Karpas-422 (cell line): Measurements from ENCODE around the gene PCSK1N. TPM values are rescaled to one million over a fixed set of nuclear protein-coding genes. Genes with fewer than 3 reads are reported as not detected.

ENCODE experiments used
- DNase-seq: peaks from one replicate; pipeline ENCODE4 v3.0.0-alpha.2; 2015
- H2AFZ ChIP-seq: fragments of 200-600 bp; sonication (generic); 2 replicates; pipeline ENCODE4 v1.6.1; 2014; ENCODE audit warnings: antibody characterized with exemption, low read length, mixed read lengths
- H3K27ac ChIP-seq: fragments of 200-600 bp; sonication (generic); 2 replicates; pipeline ENCODE4 v1.5.1; 2014; ENCODE audit warnings: mild to moderate bottlenecking, low read length, moderate library complexity
- H3K27me3 ChIP-seq: fragments of 200-600 bp; sonication (generic); 2 replicates; pipeline ENCODE4 v1.6.1; 2014; ENCODE audit warnings: low read length, mixed read lengths
- H3K36me3 ChIP-seq: fragments of 200-600 bp; sonication (generic); 2 replicates; pipeline ENCODE4 v1.6.1; 2014; ENCODE audit warnings: low read length, mixed read lengths; ENCODE audit not compliant: insufficient read depth
- H3K4me1 ChIP-seq: fragments of 200-600 bp; sonication (generic); 2 replicates; pipeline ENCODE4 v1.6.1; 2014; ENCODE audit warnings: mild to moderate bottlenecking, low read length, mixed read lengths
- H3K4me2 ChIP-seq: fragments of 200-600 bp; sonication (generic); 2 replicates; pipeline ENCODE4 v1.6.1; 2014; ENCODE audit warnings: low read length, low read depth, mild to moderate bottlenecking; ENCODE audit not compliant: poor library complexity, severe bottlenecking
- H3K4me3 ChIP-seq: fragments of 200-600 bp; sonication (generic); 2 replicates; pipeline ENCODE4 v1.5.1; 2014; ENCODE audit warnings: mild to moderate bottlenecking, antibody characterized with exemption, low read length, mixed read lengths
- H3K79me2 ChIP-seq: fragments of 200-600 bp; sonication (generic); 2 replicates; pipeline ENCODE4 v1.6.1; 2014; ENCODE audit warnings: mild to moderate bottlenecking, low read length, mixed read lengths
- H3K9ac ChIP-seq: fragments of 200-600 bp; sonication (generic); 2 replicates; pipeline ENCODE4 v1.6.0; 2014; ENCODE audit warnings: low read length
- H3K9me2 ChIP-seq: fragments of 200-600 bp; sonication (generic), shearing (Covaris generic); replicated peaks from 2 replicates; pipeline ENCODE4 v1.6.0; 2014; ENCODE audit warnings: mild to moderate bottlenecking, low read length, moderate library complexity; ENCODE audit not compliant: insufficient read depth
- H3K9me3 ChIP-seq: fragments of 300-700, 200-600 bp; sonication (generic); 2 replicates; pipeline ENCODE4 v1.6.1; 2014; ENCODE audit warnings: low read length, mixed read lengths
- H4K20me1 ChIP-seq: fragments of 200-600 bp; sonication (generic); 2 replicates; pipeline ENCODE4 v1.6.1; 2014; ENCODE audit warnings: mild to moderate bottlenecking, antibody characterized with exemption, low read length, low read depth; ENCODE audit not compliant: insufficient read depth
- total RNA-seq: library from RNA; depleted of rRNA; stranded (reverse); fragments of >200 nt; shearing (Covaris generic); gene quantifications from 2 replicates; pipeline ENCODE4 v1.2.3, GENCODE V29; 2014; ENCODE audit warnings: low replicate concordance

The PCSK1N gene
- total RNA-seq, 1 experiment from 2014 or later, result not detected

- no peaks in the 10 kb centered on the region for H3K9me3 ChIP-seq
- peaks cover 13% of the 10 kb centered on the region for H3K4me1 ChIP-seq
- no peaks in the 10 kb centered on the region for H3K27me3 ChIP-seq
- H3K9ac ChIP-seq, result no peak overlapping the region
- DNase-seq, result no peak
- H2AFZ ChIP-seq, result peak overlapping the region; percentile 36; the same call in 1 of the 2 replicates
- H3K4me2 ChIP-seq, result peak overlapping the region; percentile 23
- no peak overlapping the region for H3K27ac ChIP-seq
- no peaks in the 10 kb centered on the region for H4K20me1 ChIP-seq
- H3K36me3 ChIP-seq, result no peaks in the 10 kb centered on the region
- H3K4me3 ChIP-seq, result no peak overlapping the region
- H3K79me2 ChIP-seq, result no peaks in the 10 kb centered on the region
- H3K9me2 ChIP-seq, result no peaks in the 10 kb centered on the region
Measured at GRCh38 chrX:48852857-48853256, 17.4 kb upstream of the PCSK1N start.

GRCh38 chrX:48848847-48849246 lies 13.4 kb upstream of the PCSK1N start:
- no peaks in the 10 kb centered on the region for H3K9me2 ChIP-seq
- no peaks in the 10 kb centered on the region for H3K36me3 ChIP-seq
- H3K27me3 ChIP-seq, result no peaks in the 10 kb centered on the region

DNA sequence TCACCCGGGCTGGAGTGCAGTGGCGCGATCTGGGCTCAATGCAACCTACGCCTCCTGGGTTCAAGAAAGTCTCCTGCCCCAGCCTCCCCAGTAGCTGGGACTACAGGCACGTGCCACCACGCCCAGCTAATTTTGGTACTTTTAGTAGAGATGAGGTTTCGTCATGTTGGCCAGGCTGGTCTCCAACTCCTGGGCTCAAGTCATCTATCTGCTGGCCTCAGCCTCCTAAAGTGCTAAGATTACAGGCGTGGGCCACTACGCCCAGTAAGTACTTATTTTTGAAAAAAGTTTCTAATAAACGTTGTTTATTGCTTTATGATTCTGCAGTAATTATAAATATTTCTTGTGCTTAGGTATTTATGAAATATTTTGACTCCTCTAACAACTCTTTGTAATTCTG lies 4.3 kb upstream of the PCSK1N start:
- H3K9me3 ChIP-seq, result no peaks in the 10 kb centered on the region
- no peak overlapping the region for H3K27ac ChIP-seq
- no peak overlapping the region for H3K4me3 ChIP-seq
- H3K4me1 ChIP-seq, result no peaks in the 10 kb centered on the region
- H3K4me2 ChIP-seq, result no peak overlapping the region
- no peak for DNase-seq
- no peaks in the 10 kb centered on the region for H3K36me3 ChIP-seq
- no peaks in the 10 kb centered on the region for H3K79me2 ChIP-seq
- H3K9me2 ChIP-seq, result no peaks in the 10 kb centered on the region
- no peak overlapping the region for H3K9ac ChIP-seq
- no peaks in the 10 kb centered on the region for H3K27me3 ChIP-seq
- no peaks in the 10 kb centered on the region for H4K20me1 ChIP-seq
- no peak overlapping the region for H2AFZ ChIP-seq

More at GRCh38 chrX:48848847-48849246, 13.4 kb upstream of the PCSK1N start:
- H3K4me1 ChIP-seq, result peaks cover 13% of the 10 kb centered on the region
- H2AFZ ChIP-seq, result no peak overlapping the region
- H3K27ac ChIP-seq, result no peak overlapping the region
- no peaks in the 10 kb centered on the region for H3K9me3 ChIP-seq
- H3K9ac ChIP-seq, result no peak overlapping the region
- H3K79me2 ChIP-seq, result no peaks in the 10 kb centered on the region
- DNase-seq, result no peak
- H4K20me1 ChIP-seq, result no peaks in the 10 kb centered on the region
- no peak overlapping the region for H3K4me2 ChIP-seq
- no peak overlapping the region for H3K4me3 ChIP-seq

DNA sequence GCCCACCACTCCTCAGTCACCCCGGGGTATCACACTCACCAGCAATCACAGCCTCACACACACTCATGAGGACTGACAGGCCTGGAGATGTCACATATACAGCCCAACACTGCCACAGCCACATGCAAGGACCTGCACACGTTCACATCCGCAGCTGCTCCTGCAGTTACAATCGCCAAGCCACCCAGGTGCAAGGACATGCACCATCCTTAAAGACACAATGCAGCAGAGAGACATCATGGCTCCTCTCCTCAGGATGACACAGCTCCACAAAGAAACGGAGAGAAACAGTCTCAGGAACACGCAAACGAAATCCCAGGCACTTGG lies 1.1 kb downstream of the PCSK1N start:
- Histone ChIP-seq H2AFZ (no peak overlapping the region), H3K9me2 (no peaks in the 10 kb centered on the region), H3K36me3 (no peaks in the 10 kb centered on the region), H3K27me3 (no peaks in the 10 kb centered on the region), H3K27ac (no peak overlapping the region), H3K4me2 (no peak overlapping the region), H3K9me3 (no peaks in the 10 kb centered on the region), H3K4me1 (no peaks in the 10 kb centered on the region), H4K20me1 (no peaks in the 10 kb centered on the region), H3K9ac (no peak overlapping the region), H3K79me2 (no peaks in the 10 kb centered on the region), H3K4me3 (no peak overlapping the region)
- DNase-seq, result no peak

GRCh38 chrX:48833542-48834138 lies 1.8 kb downstream of the PCSK1N start:
- Histone ChIP-seq H3K27me3 (no peaks in the 10 kb centered on the region), H3K36me3 (no peaks in the 10 kb centered on the region), H2AFZ (no peak overlapping the region), H3K4me3 (no peak overlapping the region), H3K9ac (no peak overlapping the region), H3K9me3 (no peaks in the 10 kb centered on the region), H3K4me2 (no peak overlapping the region), H3K4me1 (no peaks in the 10 kb centered on the region), H3K79me2 (no peaks in the 10 kb centered on the region), H4K20me1 (no peaks in the 10 kb centered on the region), H3K27ac (no peak overlapping the region), H3K9me2 (no peaks in the 10 kb centered on the region)
- DNase-seq, result no peak

- H3K27ac ChIP-seq, result no peak overlapping the region
- no peaks in the 10 kb centered on the region for H3K79me2 ChIP-seq
- H3K9me3 ChIP-seq, result no peaks in the 10 kb centered on the region
- no peak overlapping the region for H2AFZ ChIP-seq
- no peaks in the 10 kb centered on the region for H3K36me3 ChIP-seq
- no peak overlapping the region for H3K4me2 ChIP-seq
- no peaks in the 10 kb centered on the region for H4K20me1 ChIP-seq
- H3K4me1 ChIP-seq, result no peaks in the 10 kb centered on the region
- no peak overlapping the region for H3K9ac ChIP-seq
- H3K4me3 ChIP-seq, result no peak overlapping the region
- DNase-seq, result no peak
- H3K27me3 ChIP-seq, result no peaks in the 10 kb centered on the region
- H3K9me2 ChIP-seq, result no peaks in the 10 kb centered on the region
Measured at GRCh38 chrX:48831909-48832291, 3.5 kb downstream of the PCSK1N start.

DNA sequence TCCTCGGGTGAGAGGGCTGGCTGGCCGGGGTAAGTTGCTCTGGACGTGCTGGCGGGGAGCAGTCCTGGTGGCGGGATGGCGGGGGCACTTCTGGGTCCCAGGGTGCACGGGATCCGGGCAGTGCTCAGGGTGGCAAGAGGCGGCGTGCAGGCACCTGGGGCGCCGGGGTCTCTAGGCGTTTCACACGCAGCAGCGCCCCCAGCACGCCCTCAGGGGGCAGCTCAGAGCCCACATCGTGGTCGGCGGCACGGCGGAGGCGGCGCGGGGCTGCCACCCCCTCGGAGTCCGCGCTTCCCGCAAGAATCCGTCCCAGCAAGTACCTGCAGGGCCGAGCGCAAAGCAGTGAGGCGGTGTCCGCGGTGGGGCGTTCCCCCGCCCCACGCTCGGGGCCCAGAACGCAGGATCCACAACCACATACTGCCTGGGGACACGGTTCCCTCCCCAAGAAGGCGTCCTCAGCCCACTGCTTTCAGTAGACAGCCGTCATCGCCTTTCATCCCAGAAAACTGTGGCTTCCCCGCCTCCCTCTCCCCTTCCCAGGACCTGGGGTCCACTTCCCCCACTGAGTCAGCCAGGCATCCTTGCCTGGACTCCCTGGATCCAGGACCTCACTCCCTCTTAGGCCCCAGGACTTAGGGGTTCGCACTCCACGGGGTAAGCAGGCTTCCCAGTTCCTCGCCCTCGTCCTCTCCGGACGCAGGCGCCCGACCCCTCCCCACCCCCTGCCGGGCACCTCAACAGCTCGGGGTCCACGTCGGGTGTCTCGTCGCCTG lies 4.1 kb downstream of the PCSK1N start:
- Histone ChIP-seq H3K27me3 (no peaks in the 10 kb centered on the region), H3K9ac (no peak overlapping the region), H2AFZ (no peak overlapping the region), H3K36me3 (no peaks in the 10 kb centered on the region), H3K9me2 (no peaks in the 10 kb centered on the region), H3K4me2 (no peak overlapping the region), H3K79me2 (no peaks in the 10 kb centered on the region), H3K9me3 (no peaks in the 10 kb centered on the region), H4K20me1 (no peaks in the 10 kb centered on the region), H3K4me1 (no peaks in the 10 kb centered on the region), H3K4me3 (no peak overlapping the region), H3K27ac (no peak overlapping the region)
- DNase-seq, result no peak

GRCh38 chrX:48829016-48829735 lies 6.2 kb downstream of the PCSK1N start:
- Histone ChIP-seq H2AFZ (no peak overlapping the region), H3K4me3 (no peak overlapping the region), H3K79me2 (no peaks in the 10 kb centered on the region), H3K36me3 (no peaks in the 10 kb centered on the region), H3K4me2 (no peak overlapping the region), H3K9ac (no peak overlapping the region), H3K4me1 (no peaks in the 10 kb centered on the region), H3K27me3 (no peaks in the 10 kb centered on the region), H3K9me3 (no peaks in the 10 kb centered on the region), H3K9me2 (no peaks in the 10 kb centered on the region), H4K20me1 (no peaks in the 10 kb centered on the region), H3K27ac (no peak overlapping the region)
- no peak for DNase-seq
